Fibroblast of lung (primary cell): ENCODE results near the gene BAZ1B.

Source experiments
- EZH2 ChIP-seq: IDR thresholded peaks from 2 replicates; pipeline ENCODE4 v1.5.1; 2012; ENCODE audit warnings: low read length, control low read depth, mild to moderate bottlenecking; ENCODE audit errors: missing control alignments
- TF ChIP-seq, protein P1 (sequence below), 2 donors: IDR thresholded peaks in 1 of 2; conservative IDR thresholded peaks in 1 of 2; 1 replicate in 1 of 2; 2 replicates in 1 of 2; pipeline ENCODE4 v1.5.1; 2011 to 2012; ENCODE audit warnings: low read length in 2 of 2, control low read depth in 1 of 2, inconsistent platforms in 1 of 2, low read depth in 1 of 2, mild to moderate bottlenecking in 1 of 2

DNA sequence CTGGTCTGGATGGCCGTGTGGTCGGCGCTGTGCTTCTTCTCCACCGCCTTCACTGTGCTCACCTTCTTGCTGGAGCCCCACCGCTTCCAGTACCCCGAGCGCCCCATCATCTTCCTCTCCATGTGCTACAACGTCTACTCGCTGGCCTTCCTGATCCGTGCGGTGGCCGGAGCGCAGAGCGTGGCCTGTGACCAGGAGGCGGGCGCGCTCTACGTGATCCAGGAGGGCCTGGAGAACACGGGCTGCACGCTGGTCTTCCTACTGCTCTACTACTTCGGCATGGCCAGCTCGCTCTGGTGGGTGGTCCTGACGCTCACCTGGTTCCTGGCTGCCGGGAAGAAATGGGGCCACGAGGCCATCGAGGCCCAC, 87.4 kb downstream of the BAZ1B start:
- TF ChIP-seq, protein P1, sequence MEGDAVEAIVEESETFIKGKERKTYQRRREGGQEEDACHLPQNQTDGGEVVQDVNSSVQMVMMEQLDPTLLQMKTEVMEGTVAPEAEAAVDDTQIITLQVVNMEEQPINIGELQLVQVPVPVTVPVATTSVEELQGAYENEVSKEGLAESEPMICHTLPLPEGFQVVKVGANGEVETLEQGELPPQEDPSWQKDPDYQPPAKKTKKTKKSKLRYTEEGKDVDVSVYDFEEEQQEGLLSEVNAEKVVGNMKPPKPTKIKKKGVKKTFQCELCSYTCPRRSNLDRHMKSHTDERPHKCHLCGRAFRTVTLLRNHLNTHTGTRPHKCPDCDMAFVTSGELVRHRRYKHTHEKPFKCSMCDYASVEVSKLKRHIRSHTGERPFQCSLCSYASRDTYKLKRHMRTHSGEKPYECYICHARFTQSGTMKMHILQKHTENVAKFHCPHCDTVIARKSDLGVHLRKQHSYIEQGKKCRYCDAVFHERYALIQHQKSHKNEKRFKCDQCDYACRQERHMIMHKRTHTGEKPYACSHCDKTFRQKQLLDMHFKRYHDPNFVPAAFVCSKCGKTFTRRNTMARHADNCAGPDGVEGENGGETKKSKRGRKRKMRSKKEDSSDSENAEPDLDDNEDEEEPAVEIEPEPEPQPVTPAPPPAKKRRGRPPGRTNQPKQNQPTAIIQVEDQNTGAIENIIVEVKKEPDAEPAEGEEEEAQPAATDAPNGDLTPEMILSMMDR (conservative IDR thresholded peaks at IDR 0.05 in 1 of 2, IDR thresholded peaks at IDR 0.05 in 1 of 2; ENCODE audit: low read depth in 1 of 2, low read length in 2 of 2), result no peak
- TF ChIP-seq EZH2, result no peak
